HG02571 (cell line): ENCODE measurements around the gene TTF2.
A peak's percentile ranks its signal among the peaks of the same experiment; 100 is the strongest.

ENCODE experiments used
- ATAC-seq: cut with Tn5 transposase; IDR thresholded peaks from one replicate; pipeline ENCODE4 v1.9.1; 2021; ENCODE audit warnings: mild to moderate bottlenecking, moderate library complexity; ENCODE audit not compliant: unreplicated experiment

Gene TTF2

GRCh38 chr1:117045644-117046043 is 14.5 kb upstream of the TTF2 start:
- ATAC-seq: no peak

- ATAC-seq: no peak
Measured at GRCh38 chr1:117046781-117047180, 13.3 kb upstream of the TTF2 start.

DNA sequence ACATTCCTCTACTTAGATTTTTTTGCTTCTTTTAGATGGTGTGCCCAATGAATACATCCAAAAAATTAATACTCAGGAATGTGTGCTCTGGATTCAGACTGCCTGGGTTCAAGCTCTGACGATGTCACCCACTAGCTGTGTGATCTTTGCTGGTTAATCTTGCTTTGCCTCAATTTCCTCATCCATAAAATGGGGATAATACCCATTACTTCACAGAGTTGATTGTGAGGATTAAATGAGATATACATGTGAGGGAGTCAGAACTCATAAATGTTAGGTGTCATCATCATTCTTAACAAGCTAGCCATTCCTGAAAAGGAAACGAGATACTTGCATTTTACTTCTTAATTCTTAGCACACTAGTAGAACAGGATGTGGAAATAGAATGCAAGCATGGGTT is 12.9 kb upstream of the TTF2 start:
- no peak for ATAC-seq

GRCh38 chr1:117049857-117050256 is 10.3 kb upstream of the TTF2 start:
- ATAC-seq: no peak

DNA sequence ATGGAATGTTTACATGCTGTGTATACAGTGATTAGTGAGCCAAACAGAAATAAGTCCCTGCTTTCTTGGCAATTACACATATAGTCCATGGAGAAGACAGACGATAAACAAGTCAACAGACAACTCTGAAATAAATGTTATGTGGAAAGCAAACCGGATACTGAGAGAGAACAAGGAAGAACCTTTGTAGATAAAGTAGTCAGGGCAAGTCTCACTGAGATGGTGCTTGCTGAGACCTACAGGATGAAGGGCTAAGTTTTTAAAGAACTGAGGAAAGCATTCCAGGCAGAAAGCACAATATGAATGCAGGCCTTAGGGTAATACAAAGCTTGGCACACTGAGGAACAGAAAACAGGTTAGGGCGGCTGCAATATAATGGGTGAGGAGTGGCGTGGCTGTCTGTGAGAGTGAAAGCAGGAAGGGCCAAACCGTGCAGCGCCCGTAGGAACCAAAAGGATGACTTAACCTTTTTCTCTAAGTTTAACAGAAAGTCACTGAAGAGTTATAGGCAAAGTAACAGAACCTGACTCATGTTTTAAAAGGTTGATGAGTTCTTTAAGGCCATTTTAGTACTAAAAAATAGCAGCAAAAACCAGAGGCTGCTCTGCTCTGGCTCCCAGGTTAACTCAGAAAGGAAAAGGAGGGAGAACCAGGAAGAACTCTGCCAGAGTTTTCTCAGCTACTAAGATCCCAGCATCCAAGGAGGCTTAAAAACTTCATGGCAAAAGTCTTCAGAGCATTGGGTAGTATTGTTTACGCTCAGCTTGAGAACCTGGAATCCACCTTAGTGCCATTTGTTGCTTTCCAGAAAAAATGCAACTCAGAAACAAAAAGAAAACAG is 8.7 kb upstream of the TTF2 start:
- peak; percentile 71 for ATAC-seq

- no peak for ATAC-seq
Measured at GRCh38 chr1:117054068-117054467, 6.1 kb upstream of the TTF2 start.

DNA sequence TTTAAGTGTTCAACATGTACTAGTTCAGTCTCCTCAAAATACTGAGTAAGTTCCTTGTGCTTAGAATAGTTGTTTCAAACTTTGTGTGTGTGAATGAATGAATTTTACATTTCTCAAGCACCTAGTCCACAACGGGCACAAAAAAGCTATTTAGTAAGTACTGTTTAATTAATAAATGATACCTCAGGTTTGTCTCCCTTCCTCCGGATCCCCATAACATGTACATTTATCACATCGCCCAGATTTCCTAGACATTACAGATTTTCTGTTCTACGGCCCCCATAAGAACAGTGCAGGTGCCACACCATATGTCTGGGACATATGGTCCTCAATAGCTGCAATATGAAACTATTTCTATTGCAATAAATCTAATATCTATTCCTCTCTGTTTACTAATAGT is 1.3 kb upstream of the TTF2 start:
- ATAC-seq: no peak

- peak; percentile 28 for ATAC-seq
Measured at GRCh38 chr1:117059334-117059677, 820 bp upstream of the TTF2 start.

- peak; percentile 2 for ATAC-seq
Measured at GRCh38 chr1:117060441-117061317, 553 bp downstream of the TTF2 start.

- ATAC-seq: peak; percentile 29
Measured at GRCh38 chr1:117061986-117062415, 1.9 kb downstream of the TTF2 start.

- no peak for ATAC-seq
Measured at GRCh38 chr1:117066367-117066766, 6.2 kb downstream of the TTF2 start.

DNA sequence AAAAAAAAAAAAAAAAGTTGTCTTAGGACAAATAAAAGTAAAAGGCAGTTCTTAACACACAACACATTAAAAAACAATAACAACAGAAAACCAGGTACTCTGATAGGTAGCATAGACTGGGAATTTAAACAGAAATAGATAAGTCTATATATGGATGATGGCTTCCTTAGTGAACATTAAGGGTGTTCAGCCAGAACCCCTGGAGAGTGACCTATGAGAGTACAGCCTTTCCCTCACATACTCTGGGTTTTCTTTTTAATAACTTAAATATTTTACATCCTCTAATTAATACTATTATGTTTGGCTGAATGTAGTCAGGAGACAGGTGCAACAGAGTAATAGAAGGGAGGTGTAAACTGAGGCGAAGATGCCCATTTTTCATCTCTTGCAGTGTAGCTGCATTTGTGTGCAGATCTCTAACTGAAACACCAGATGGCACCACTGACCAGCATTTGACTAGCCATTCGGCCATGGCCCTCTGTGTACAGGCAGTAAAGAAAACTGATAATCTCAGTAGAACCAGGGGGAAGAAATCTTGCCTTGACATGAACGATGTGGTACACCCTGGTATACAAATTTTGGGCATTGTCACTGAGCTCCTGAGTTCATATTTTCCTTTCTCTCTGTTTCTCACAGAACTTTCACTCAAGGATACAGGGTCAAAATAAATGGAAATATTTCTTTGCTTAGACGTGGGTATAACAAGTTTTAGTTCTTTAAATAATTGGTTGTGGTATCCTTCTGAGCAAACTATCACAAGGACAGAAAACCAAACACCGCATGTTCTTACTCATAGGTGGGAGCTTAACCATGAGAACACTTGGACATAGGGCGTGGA is 7.6 kb downstream of the TTF2 start:
- ATAC-seq: peak; percentile 64

GRCh38 chr1:117068580-117068979 is 8.5 kb downstream of the TTF2 start:
- ATAC-seq: no peak

- no peak for ATAC-seq
Measured at GRCh38 chr1:117069220-117069844, 9.2 kb downstream of the TTF2 start.

- ATAC-seq: no peak
Measured at GRCh38 chr1:117070124-117070523, 10.0 kb downstream of the TTF2 start.

DNA sequence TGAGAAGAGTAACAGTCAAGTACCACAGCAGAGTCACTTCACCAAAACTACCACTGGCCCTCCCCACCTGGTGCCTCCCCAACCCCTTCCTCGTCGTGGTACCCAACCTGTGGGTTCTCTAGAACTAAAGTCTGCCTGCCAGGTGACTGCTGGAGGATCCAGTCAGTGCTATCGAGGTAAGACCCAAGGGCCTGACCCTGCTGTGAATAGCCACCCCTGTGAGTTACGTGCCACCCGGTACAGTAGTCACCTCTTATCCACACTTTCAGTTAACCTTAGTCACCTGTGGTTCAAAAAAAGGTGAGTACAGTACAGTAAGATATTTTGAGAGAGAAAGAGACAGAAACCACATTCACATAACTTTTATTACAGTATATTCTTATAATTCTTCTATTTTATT is 16.5 kb downstream of the TTF2 start:
- ATAC-seq: no peak

GRCh38 chr1:117077267-117077666 is 17.1 kb downstream of the TTF2 start:
- ATAC-seq: no peak

DNA sequence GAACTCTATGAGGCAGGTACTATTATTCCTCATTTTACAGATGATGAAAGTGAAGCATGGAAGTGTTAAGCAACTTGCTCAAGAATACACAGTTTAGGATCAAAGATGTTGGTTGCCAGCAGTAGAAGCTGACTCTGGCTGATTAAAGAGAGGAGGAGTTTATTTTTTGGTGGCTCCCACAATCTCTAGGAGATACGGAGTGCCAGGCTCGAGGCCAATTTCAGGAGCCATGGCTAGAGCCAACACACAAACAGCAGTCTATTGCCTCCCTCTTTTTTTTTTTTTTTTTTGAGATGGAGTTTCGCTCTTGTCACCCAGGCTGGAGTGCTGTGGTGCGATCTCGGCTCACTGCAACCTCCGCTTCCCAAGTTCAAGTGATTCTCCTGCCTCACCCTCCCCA is 19.6 kb downstream of the TTF2 start:
- ATAC-seq: no peak

DNA sequence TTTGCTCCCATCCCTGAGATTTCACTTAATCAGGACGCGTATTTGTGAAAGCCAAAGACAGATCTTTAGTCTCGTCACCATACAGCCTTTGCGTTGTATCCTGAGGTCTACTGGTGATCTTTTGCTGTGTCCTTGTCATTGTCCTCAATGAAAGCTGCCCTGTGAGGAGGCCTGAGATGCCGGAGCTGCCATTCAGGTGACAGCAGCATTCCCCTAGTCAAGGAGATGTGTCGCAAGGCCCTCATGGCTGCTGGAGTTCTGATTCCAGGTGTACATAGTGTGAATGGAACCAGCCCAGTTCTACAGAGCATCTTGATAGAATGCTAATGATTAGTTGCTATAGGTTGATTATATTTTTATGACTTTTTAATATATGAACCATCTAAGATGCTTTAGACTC is 24.1 kb downstream of the TTF2 start:
- ATAC-seq: no peak

DNA sequence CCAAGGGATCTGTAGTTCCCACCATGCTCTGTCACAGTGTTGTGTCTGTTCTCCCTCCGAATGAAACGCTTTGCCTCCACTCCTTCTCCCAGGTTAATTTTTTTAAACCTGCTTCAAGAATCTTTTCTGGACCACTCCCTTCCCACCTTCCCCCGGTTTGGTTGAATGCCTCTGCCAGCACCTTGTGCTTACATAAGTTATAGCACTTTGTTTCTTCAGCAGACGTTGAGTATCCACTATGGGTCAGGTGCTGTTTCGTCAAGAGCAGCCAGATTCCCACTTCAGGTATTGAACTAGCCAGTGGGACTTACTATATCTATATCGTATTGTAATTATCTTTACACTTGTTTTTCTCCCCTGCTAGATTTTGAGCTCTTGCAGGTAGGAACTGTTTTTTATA is 27.6 kb downstream of the TTF2 start:
- ATAC-seq: no peak

- no peak for ATAC-seq
Measured at GRCh38 chr1:117089996-117090395, 29.9 kb downstream of the TTF2 start.
